Tibial nerve (tissue), 4 donors: Measurements from ENCODE around the gene TERT.

Experiments used
- CTCF ChIP-seq, 5 experiments: fragments of 200-600 bp in 3 of 5; fragments of 450-650 bp in 2 of 5; sonication (generic) in 3 of 5; IDR thresholded peaks; one replicate each; pipeline ENCODE4 v1.5.1; 2016 to 2019; ENCODE audit warnings: antibody characterized with exemption in 5 of 5, mild to moderate bottlenecking in 3 of 5, moderate library complexity in 2 of 5
- EP300 ChIP-seq, 2 donors: sonication (generic); formaldehyde crosslinking; IDR thresholded peaks; one replicate each; pipeline ENCODE4 v1.6.1; 2017; ENCODE audit warnings: antibody characterized with exemption in 2 of 2, mild to moderate bottlenecking in 1 of 2
- POLR2A ChIP-seq, 2 donors: fragments of 450-650 bp; IDR thresholded peaks; one replicate each; pipeline ENCODE4 v1.6.1; 2017; ENCODE audit warnings: antibody characterized with exemption in 2 of 2, mild to moderate bottlenecking in 2 of 2, moderate library complexity in 2 of 2

GRCh38 chr5:1312206-1312605, 17.3 kb upstream of the TERT start:
- no peak for TF ChIP-seq CTCF (IDR thresholded peaks at IDR 0.05)
- no peak for TF ChIP-seq POLR2A (IDR thresholded peaks at IDR 0.05)
- no peak for TF ChIP-seq EP300 (IDR thresholded peaks at IDR 0.05)
